ENCODE results near the gene MRPL58. TPM values are rescaled to one million over a fixed set of nuclear protein-coding genes. Genes with fewer than 3 reads are reported as not detected.

Gene MRPL58
- total RNA-seq, 4 donors from 2014 or later, result 32.1 to 51.9 (median 46.0) TPM

GRCh38 chr17:74986206-74986576 lies 26.3 kb upstream of the MRPL58 start:
- WGBS, 2 donors, result 95 to 96% methylated on average over 3 of the region's 3 CpGs
- H3K4me1 ChIP-seq, result peaks cover 0 to 47% (median 22%) of the 10 kb centered on the region in 4 donors

GRCh38 chr17:74987418-74987908 lies 25.0 kb upstream of the MRPL58 start, which contains the start of gene CDR2L:
CDR2L (plus strand) TSS chr17:74987632; CDS start chr17:74988044, 412 bp downstream.
- no peaks in the 10 kb centered on the region for H3K27me3 ChIP-seq
- H3K4me3 ChIP-seq, result peak within 1 kb of the TSS; percentile 63 to 99 (median 72)
- H3K9me3 ChIP-seq, result no peaks in the 10 kb centered on the region
- no peaks in the 10 kb centered on the region for H3K36me3 ChIP-seq
- H3K27ac ChIP-seq, result peak within 1 kb of the TSS; percentile 80 to 96 (median 89)
- DNase-seq (ENCODE audit: low spot score in 2 of 2), result peak; percentile 97 to 98
- 0% methylated on average over 20 to 31 of the region's 51 CpGs for WGBS, 2 donors
- H3K4me1 ChIP-seq, result peaks cover 0 to 36% (median 13%) of the 10 kb centered on the region in 4 donors
- TF ChIP-seq CTCF (IDR thresholded peaks at IDR 0.05) (peak in 1 of 5 experiments; percentile 17), EP300 (IDR thresholded peaks at IDR 0.05) (peak in 1 of 2 donors; percentile 79), POLR2A (IDR thresholded peaks at IDR 0.05) (peak; percentile 93 to 96)

More at GRCh38 chr17:74986206-74986576, 26.3 kb upstream of the MRPL58 start:
- H3K36me3 ChIP-seq, result no peaks in the 10 kb centered on the region
- no peak overlapping the region for H3K4me3 ChIP-seq
- H3K27me3 ChIP-seq, result no peaks in the 10 kb centered on the region
- no peak for TF ChIP-seq CTCF (IDR thresholded peaks at IDR 0.05)
- TF ChIP-seq EP300 (IDR thresholded peaks at IDR 0.05), result no peak
- no peak for TF ChIP-seq POLR2A (IDR thresholded peaks at IDR 0.05)
- H3K27ac ChIP-seq, result no peak overlapping the region
- no peaks in the 10 kb centered on the region for H3K9me3 ChIP-seq
- DNase-seq (ENCODE audit: low spot score in 2 of 2), result no peak

GRCh38 chr17:74987909-74988711 lies 24.4 kb upstream of the MRPL58 start:
- Histone ChIP-seq H3K27ac (peak overlapping the region; percentile 80 to 96 (median 89)), H3K27me3 (no peaks in the 10 kb centered on the region), H3K9me3 (no peaks in the 10 kb centered on the region), H3K36me3 (no peaks in the 10 kb centered on the region), H3K4me3 (peak overlapping the region; percentile 63 to 99 (median 72)), H3K4me1 (peaks cover 0 to 30% (median 11%) of the 10 kb centered on the region in 4 donors)
- TF ChIP-seq EP300 (IDR thresholded peaks at IDR 0.05), result peak in 1 of 2 donors; percentile 67
- peak; percentile 24 to 58 (median 45) for TF ChIP-seq CTCF (IDR thresholded peaks at IDR 0.05)
- TF ChIP-seq POLR2A (IDR thresholded peaks at IDR 0.05), result peak in 1 of 2 donors; percentile 40
- WGBS, 2 donors, result 0 to 1% methylated on average over 29 to 37 of the region's 76 CpGs
- DNase-seq (ENCODE audit: low spot score in 2 of 2), result peak; percentile 73 to 78

GRCh38 chr17:74990581-74991105 lies 21.8 kb upstream of the MRPL58 start:
- Histone ChIP-seq H3K4me3 (no peak overlapping the region), H3K27me3 (no peaks in the 10 kb centered on the region), H3K9me3 (no peaks in the 10 kb centered on the region), H3K36me3 (no peaks in the 10 kb centered on the region), H3K4me1 (peaks cover 0 to 28% (median 11%) of the 10 kb centered on the region in 4 donors), H3K27ac (no peak overlapping the region)
- TF ChIP-seq POLR2A (IDR thresholded peaks at IDR 0.05), result no peak
- no peak for DNase-seq (ENCODE audit: low spot score in 2 of 2)
- WGBS, 2 donors, result 86 to 89% methylated on average over 10 of the region's 10 CpGs

GRCh38 chr17:74992223-74992622 lies 20.2 kb upstream of the MRPL58 start:
- Histone ChIP-seq H3K4me1 (peaks cover 0 to 21% (median 8%) of the 10 kb centered on the region in 4 donors), H3K36me3 (no peaks in the 10 kb centered on the region), H3K4me3 (no peak overlapping the region), H3K27ac (no peak overlapping the region), H3K9me3 (no peaks in the 10 kb centered on the region), H3K27me3 (no peaks in the 10 kb centered on the region)
- WGBS, 2 donors, result 55 to 71% methylated on average over 2 of the region's 2 CpGs
- TF ChIP-seq CTCF (IDR thresholded peaks at IDR 0.05), result no peak
- TF ChIP-seq EP300 (IDR thresholded peaks at IDR 0.05), result no peak
- no peak for TF ChIP-seq POLR2A (IDR thresholded peaks at IDR 0.05)
- DNase-seq (ENCODE audit: low spot score in 2 of 2), result no peak
